HEK293 (cell line): Measurements from ENCODE around the gene SERPINI1.

Experiments used
- ZFP69B ChIP-seq: fragments of 450-650 bp; formaldehyde crosslinking; IDR thresholded peaks from 2 replicates; pipeline ENCODE4 v1.5.1; 2016; ENCODE audit warnings: missing biosample characterization, missing genetic modification characterization
- ZNF133 ChIP-seq: fragments of 450-650 bp; formaldehyde crosslinking; IDR thresholded peaks from 2 replicates; pipeline ENCODE4 v1.5.1; 2016; ENCODE audit warnings: missing biosample characterization, missing genetic modification characterization
- ZNF23 ChIP-seq: fragments of 450-650 bp; formaldehyde crosslinking; IDR thresholded peaks from 2 replicates; pipeline ENCODE4 v1.5.1; 2016; ENCODE audit warnings: missing biosample characterization, missing genetic modification characterization, borderline replicate concordance
- ZNF701 ChIP-seq: fragments of 450-650 bp; formaldehyde crosslinking; IDR thresholded peaks from 2 replicates; pipeline ENCODE4 v1.5.1; 2016; ENCODE audit warnings: missing biosample characterization, missing genetic modification characterization
- ZNF747 ChIP-seq: fragments of 450-650 bp; formaldehyde crosslinking; IDR thresholded peaks from 2 replicates; pipeline ENCODE4 v1.5.1; 2016; ENCODE audit warnings: missing biosample characterization, missing genetic modification characterization
- ZNF768 ChIP-seq: fragments of 450-650 bp; formaldehyde crosslinking; IDR thresholded peaks from 2 replicates; pipeline ENCODE4 v1.5.1; 2018; ENCODE audit warnings: missing biosample characterization, mild to moderate bottlenecking, missing genetic modification characterization
- TF ChIP-seq, protein P1 (sequence below): fragments of 450-650 bp; formaldehyde crosslinking; IDR thresholded peaks from 2 replicates; pipeline ENCODE4 v1.5.1; 2016; ENCODE audit warnings: missing biosample characterization, missing genetic modification characterization, borderline replicate concordance
- TF ChIP-seq, protein P2 (sequence below): fragments of 450-650 bp; formaldehyde crosslinking; IDR thresholded peaks from 2 replicates; pipeline ENCODE4 v1.5.1; 2016; ENCODE audit warnings: missing biosample characterization, missing genetic modification characterization
- TF ChIP-seq, protein P3 (sequence below): fragments of 450-650 bp; formaldehyde crosslinking; IDR thresholded peaks from 2 replicates; pipeline ENCODE4 v1.5.1; 2016; ENCODE audit warnings: missing biosample characterization, missing genetic modification characterization
- TF ChIP-seq, protein P4 (sequence below): fragments of 450-650 bp; formaldehyde crosslinking; IDR thresholded peaks from 2 replicates; pipeline ENCODE4 v1.5.1; 2016; ENCODE audit warnings: missing biosample characterization, missing genetic modification characterization

DNA sequence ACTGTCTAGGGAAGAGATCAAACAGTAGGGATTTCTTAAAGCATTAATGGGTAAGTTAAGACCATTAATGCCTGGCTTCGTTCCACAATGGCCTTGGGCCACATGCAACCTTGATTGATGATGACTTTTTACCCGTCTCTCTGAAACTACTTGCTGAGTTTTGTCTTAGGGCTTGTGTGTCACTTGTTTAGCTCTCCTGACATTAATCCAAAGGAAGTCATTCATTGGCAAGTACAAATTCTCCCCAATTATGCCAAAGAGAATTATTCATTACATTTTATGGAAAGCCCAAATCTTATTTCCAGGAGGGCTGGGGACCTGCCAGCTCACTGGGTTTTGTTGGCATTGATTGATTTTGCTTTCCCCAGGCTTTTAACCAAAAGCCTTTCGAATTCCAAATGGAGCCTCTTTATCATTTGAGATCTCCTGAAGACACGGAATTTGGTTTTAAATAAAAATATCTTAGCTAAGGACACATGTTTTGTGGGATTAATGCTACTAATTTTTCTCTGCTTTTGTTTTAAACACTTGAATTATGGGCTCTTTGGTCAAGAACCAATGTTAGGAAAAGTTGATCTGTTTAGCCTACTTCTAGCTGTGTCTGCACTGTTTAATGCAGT, 40.7 kb downstream of the SERPINI1 start:
- TF ChIP-seq ZNF23 (no peak), ZNF747 (tag by site-specific recombination) (no peak), ZNF133 (no peak), ZFP69B (tag by site-specific recombination) (no peak), ZNF768 (no peak), ZNF701 (no peak)
- TF ChIP-seq, protein P1, sequence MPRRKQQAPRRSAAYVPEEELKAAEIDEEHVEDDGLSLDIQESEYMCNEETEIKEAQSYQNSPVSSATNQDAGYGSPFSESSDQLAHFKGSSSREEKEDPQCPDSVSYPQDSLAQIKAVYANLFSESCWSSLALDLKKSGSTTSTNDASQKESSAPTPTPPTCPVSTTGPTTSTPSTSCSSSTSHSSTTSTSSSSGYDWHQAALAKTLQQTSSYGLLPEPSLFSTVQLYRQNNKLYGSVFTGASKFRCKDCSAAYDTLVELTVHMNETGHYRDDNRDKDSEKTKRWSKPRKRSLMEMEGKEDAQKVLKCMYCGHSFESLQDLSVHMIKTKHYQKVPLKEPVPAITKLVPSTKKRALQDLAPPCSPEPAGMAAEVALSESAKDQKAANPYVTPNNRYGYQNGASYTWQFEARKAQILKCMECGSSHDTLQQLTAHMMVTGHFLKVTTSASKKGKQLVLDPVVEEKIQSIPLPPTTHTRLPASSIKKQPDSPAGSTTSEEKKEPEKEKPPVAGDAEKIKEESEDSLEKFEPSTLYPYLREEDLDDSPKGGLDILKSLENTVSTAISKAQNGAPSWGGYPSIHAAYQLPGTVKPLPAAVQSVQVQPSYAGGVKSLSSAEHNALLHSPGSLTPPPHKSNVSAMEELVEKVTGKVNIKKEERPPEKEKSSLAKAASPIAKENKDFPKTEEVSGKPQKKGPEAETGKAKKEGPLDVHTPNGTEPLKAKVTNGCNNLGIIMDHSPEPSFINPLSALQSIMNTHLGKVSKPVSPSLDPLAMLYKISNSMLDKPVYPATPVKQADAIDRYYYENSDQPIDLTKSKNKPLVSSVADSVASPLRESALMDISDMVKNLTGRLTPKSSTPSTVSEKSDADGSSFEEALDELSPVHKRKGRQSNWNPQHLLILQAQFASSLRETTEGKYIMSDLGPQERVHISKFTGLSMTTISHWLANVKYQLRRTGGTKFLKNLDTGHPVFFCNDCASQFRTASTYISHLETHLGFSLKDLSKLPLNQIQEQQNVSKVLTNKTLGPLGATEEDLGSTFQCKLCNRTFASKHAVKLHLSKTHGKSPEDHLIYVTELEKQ (tag by site-specific recombination), result no peak
- TF ChIP-seq, protein P2, sequence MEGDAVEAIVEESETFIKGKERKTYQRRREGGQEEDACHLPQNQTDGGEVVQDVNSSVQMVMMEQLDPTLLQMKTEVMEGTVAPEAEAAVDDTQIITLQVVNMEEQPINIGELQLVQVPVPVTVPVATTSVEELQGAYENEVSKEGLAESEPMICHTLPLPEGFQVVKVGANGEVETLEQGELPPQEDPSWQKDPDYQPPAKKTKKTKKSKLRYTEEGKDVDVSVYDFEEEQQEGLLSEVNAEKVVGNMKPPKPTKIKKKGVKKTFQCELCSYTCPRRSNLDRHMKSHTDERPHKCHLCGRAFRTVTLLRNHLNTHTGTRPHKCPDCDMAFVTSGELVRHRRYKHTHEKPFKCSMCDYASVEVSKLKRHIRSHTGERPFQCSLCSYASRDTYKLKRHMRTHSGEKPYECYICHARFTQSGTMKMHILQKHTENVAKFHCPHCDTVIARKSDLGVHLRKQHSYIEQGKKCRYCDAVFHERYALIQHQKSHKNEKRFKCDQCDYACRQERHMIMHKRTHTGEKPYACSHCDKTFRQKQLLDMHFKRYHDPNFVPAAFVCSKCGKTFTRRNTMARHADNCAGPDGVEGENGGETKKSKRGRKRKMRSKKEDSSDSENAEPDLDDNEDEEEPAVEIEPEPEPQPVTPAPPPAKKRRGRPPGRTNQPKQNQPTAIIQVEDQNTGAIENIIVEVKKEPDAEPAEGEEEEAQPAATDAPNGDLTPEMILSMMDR (tag by site-specific recombination), result no peak
- TF ChIP-seq, protein P3, sequence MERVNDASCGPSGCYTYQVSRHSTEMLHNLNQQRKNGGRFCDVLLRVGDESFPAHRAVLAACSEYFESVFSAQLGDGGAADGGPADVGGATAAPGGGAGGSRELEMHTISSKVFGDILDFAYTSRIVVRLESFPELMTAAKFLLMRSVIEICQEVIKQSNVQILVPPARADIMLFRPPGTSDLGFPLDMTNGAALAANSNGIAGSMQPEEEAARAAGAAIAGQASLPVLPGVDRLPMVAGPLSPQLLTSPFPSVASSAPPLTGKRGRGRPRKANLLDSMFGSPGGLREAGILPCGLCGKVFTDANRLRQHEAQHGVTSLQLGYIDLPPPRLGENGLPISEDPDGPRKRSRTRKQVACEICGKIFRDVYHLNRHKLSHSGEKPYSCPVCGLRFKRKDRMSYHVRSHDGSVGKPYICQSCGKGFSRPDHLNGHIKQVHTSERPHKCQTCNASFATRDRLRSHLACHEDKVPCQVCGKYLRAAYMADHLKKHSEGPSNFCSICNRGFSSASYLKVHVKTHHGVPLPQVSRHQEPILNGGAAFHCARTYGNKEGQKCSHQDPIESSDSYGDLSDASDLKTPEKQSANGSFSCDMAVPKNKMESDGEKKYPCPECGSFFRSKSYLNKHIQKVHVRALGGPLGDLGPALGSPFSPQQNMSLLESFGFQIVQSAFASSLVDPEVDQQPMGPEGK (tag by site-specific recombination), result no peak
- TF ChIP-seq, protein P4, sequence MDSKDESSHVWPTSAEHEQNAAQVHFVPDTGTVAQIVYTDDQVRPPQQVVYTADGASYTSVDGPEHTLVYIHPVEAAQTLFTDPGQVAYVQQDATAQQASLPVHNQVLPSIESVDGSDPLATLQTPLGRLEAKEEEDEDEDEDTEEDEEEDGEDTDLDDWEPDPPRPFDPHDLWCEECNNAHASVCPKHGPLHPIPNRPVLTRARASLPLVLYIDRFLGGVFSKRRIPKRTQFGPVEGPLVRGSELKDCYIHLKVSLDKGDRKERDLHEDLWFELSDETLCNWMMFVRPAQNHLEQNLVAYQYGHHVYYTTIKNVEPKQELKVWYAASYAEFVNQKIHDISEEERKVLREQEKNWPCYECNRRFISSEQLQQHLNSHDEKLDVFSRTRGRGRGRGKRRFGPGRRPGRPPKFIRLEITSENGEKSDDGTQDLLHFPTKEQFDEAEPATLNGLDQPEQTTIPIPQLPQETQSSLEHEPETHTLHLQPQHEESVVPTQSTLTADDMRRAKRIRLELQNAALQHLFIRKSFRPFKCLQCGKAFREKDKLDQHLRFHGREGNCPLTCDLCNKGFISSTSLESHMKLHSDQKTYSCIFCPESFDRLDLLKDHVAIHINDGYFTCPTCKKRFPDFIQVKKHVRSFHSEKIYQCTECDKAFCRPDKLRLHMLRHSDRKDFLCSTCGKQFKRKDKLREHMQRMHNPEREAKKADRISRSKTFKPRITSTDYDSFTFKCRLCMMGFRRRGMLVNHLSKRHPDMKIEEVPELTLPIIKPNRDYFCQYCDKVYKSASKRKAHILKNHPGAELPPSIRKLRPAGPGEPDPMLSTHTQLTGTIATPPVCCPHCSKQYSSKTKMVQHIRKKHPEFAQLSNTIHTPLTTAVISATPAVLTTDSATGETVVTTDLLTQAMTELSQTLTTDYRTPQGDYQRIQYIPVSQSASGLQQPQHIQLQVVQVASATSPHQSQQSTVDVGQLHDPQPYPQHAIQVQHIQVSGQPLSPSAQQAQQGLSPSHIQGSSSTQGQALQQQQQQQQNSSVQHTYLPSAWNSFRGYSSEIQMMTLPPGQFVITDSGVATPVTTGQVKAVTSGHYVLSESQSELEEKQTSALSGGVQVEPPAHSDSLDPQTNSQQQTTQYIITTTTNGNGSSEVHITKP (tag by site-specific recombination), result no peak
